Thoracic aorta endothelial cell (primary cell): ENCODE data around the gene CNTNAP1. TPM values are rescaled to one million over a fixed set of nuclear protein-coding genes. Genes with fewer than 3 reads are reported as not detected.

Experiments
- small RNA-seq: library from RNA; depleted of rRNA; stranded (forward); fragments of <200 nt; gene quantifications from one replicate; pipeline ENCODE3, GENCODE V24; 2012
- total RNA-seq: library from RNA; depleted of rRNA; stranded (reverse); fragments of >200 nt; gene quantifications from 2 replicates; pipeline ENCODE4 v1.2.3, GENCODE V29; 2012

The CNTNAP1 gene
- 29.8 and 35.5 TPM in 2 replicates for total RNA-seq

GRCh38 chr17:42681976-42682721, at the start of gene CNTNAP1:
TSS of gene CNTNAP1 (plus strand) at chr17:42682531. CDS start at chr17:42682830, 299 bp downstream.

GRCh38 chr17:42659079-42659931, 23.0 kb upstream of the CNTNAP1 start, which contains the start of gene TUBG2:
TSS of gene TUBG2 (plus strand) at chr17:42659284. CDS start at chr17:42659504, 220 bp downstream.

GRCh38 chr17:42676424-42677011, 5.8 kb upstream of the CNTNAP1 start, which contains the start of gene PLEKHH3:
TSS of gene PLEKHH3 (minus strand) at chr17:42676994. CDS start at chr17:42676563, 431 bp downstream.

GRCh38 chr17:42744806-42745617, 62.7 kb downstream of the CNTNAP1 start, which contains the start of gene EZH1:
TSS of gene EZH1 (minus strand) at chr17:42745040. CDS start at chr17:42728941, 16,099 bp downstream.

Small RNA genes within 50 kb of the gene (small RNA-seq; reads per million reads assigned to genes)
- gene MIR6780A, result not detected

Other genes starting within 250 kb of the CNTNAP1 start
- 32.4 and 38.1 TPM in 2 replicates for gene ATP6V0A1, start 223.7 kb upstream of the CNTNAP1 start, total RNA-seq
- 18.1 and 23.1 TPM in 2 replicates for gene NAGLU, start 146.3 kb upstream of the CNTNAP1 start, total RNA-seq
- gene HSD17B1, start 129.6 kb upstream of the CNTNAP1 start, total RNA-seq, result 0.53 and 0.57 TPM in 2 replicates
- 25.1 and 31.0 TPM in 2 replicates for gene COASY, start 120.4 kb upstream of the CNTNAP1 start, total RNA-seq
- 29.7 and 36.4 TPM in 2 replicates for gene MLX, start 115.4 kb upstream of the CNTNAP1 start, total RNA-seq
- 11.0 and 14.5 TPM in 2 replicates for gene PSMC3IP, start 104.8 kb upstream of the CNTNAP1 start, total RNA-seq
- 37.2 and 42.7 TPM in 2 replicates for gene RETREG3, start 73.2 kb upstream of the CNTNAP1 start, total RNA-seq
- 48.5 and 73.7 TPM in 2 replicates for gene TUBG1, start 72.8 kb upstream of the CNTNAP1 start, total RNA-seq
- 8.4 and 9.3 TPM in 2 replicates for gene TUBG2, start 23.2 kb upstream of the CNTNAP1 start, total RNA-seq
- 5.2 and 7.4 TPM in 2 replicates for gene PLEKHH3, start 5.5 kb upstream of the CNTNAP1 start, total RNA-seq
- gene CCR10, start 688 bp upstream of the CNTNAP1 start, total RNA-seq, result 1.1 and 1.9 TPM in 2 replicates
- 21.3 TPM in 2 replicates for gene EZH1, start 62.5 kb downstream of the CNTNAP1 start, total RNA-seq
- gene RAMP2, start 78.7 kb downstream of the CNTNAP1 start, total RNA-seq, result 1.5 and 2.4 TPM in 2 replicates
- gene VPS25, start 90.9 kb downstream of the CNTNAP1 start, total RNA-seq, result 36.4 and 45.0 TPM in 2 replicates
- gene WNK4, start 98.1 kb downstream of the CNTNAP1 start, total RNA-seq, result 0.50 and 0.66 TPM in 2 replicates
- gene COA3, start 116.2 kb downstream of the CNTNAP1 start, total RNA-seq, result 46.9 and 52.5 TPM in 2 replicates
- gene CNTD1, start 116.3 kb downstream of the CNTNAP1 start, total RNA-seq, result not detected in 2 replicates
- gene BECN1, start 141.8 kb downstream of the CNTNAP1 start, total RNA-seq, result 78.8 and 97.5 TPM in 2 replicates
- gene PSME3, start 150.9 kb downstream of the CNTNAP1 start, total RNA-seq, result 172 and 175 TPM in 2 replicates
- gene AOC2, start 162.0 kb downstream of the CNTNAP1 start, total RNA-seq, result 0.65 and 0.80 TPM in 2 replicates
- under 0.01 and 0.07 TPM in 2 replicates for gene AOC3, start 168.7 kb downstream of the CNTNAP1 start, total RNA-seq
- gene G6PC1, start 218.3 kb downstream of the CNTNAP1 start, total RNA-seq, result not detected in 2 replicates